HepG2 (cell line): ENCODE results near the gene CLEC14A. TPM values are rescaled to one million over a fixed set of nuclear protein-coding genes. Genes with fewer than 3 reads are reported as not detected.

Source experiments
- ATAC-seq: fragments of 200-7000 bp; cut with Tn5 transposase; 3 replicates; pipeline ENCODE4 v1.9.1; 2020; ENCODE audit warnings: mild to moderate bottlenecking, moderate library complexity
- BruUV-seq: library from RNA; stranded (reverse); fragments of 400-500 nt; replicated peaks from 2 replicates; lab custom pipeline; 2021; lab: Mats Ljungman, UMichigan
- CTCF ChIA-PET: fragments of 300-600 bp; formaldehyde crosslinking; extraction: SDS; loops from one replicate; lab custom pipeline; 2021; ENCODE audit warnings: low total read pairs, inconsistent platforms, low intra/inter-chr PET ratio; lab: Yijun Ruan, JAX
- POLR2A ChIA-PET: fragments of 350-600 bp; sonication (Branson Sonifier 250); formaldehyde crosslinking; loops from one replicate; lab custom pipeline; 2020; ENCODE audit warnings: antibody characterized with exemption, inconsistent platforms; lab: Yijun Ruan, JAX
- DNase-seq: peaks from one replicate; pipeline ENCODE4 v3.0.0-alpha.2; 2015; ENCODE audit warnings: low spot score
- FAIRE-seq: peaks from 3 replicates; lab custom pipeline; 2011; peaks lifted over from hg19 to GRCh38; lab: Jason Lieb, UNC
- H2AFZ ChIP-seq: one replicate; pipeline ENCODE4 v1.6.1; 2011; ENCODE audit warnings: low read length, inconsistent platforms
- H3K27ac ChIP-seq: fragments of 300-600 bp; 3 replicates; pipeline ENCODE4 v1.8.0; 2011; ENCODE audit warnings: mixed run types, mild to moderate bottlenecking, mixed read lengths, low read length, inconsistent platforms; ENCODE audit not compliant: insufficient read depth; ENCODE audit errors: extremely low read length
- H3K27me3 ChIP-seq, 2 experiments: fragments of 200-600 bp in 1 of 2; 2 replicates in 1 of 2; 3 replicates in 1 of 2; pipeline versions ENCODE4 v1.6.0 to v1.8.0; 2011; ENCODE audit warnings: low read length in 2 of 2, mild to moderate bottlenecking in 2 of 2, moderate library complexity in 2 of 2, inconsistent platforms in 1 of 2; ENCODE audit not compliant: insufficient read depth in 2 of 2, control insufficient read depth in 1 of 2
- H3K36me3 ChIP-seq, 2 experiments: fragments of 200-600 bp in 1 of 2; replicated peaks in 1 of 2; 2 replicates in 1 of 2; 3 replicates in 1 of 2; pipeline versions ENCODE4 v1.5.1 to v1.8.0; 2011; ENCODE audit warnings: low read length in 2 of 2, inconsistent platforms in 1 of 2; ENCODE audit not compliant: insufficient read depth in 2 of 2, control insufficient read depth in 1 of 2
- H3K4me1 ChIP-seq: 2 replicates; pipeline ENCODE4 v1.5.1; 2012; ENCODE audit warnings: low read length, inconsistent platforms; ENCODE audit not compliant: insufficient read depth
- H3K4me2 ChIP-seq: 2 replicates; pipeline ENCODE4 v1.6.0; 2011; ENCODE audit warnings: low read depth, low read length, inconsistent platforms
- H3K4me3 ChIP-seq, 3 experiments: fragments of 200-600 bp in 1 of 3; sonication (generic), shearing (Covaris generic) in 1 of 3; replicated peaks in 1 of 3; 2 replicates each; pipeline ENCODE4 v1.5.1; 2011 to 2016; ENCODE audit warnings: low read length in 3 of 3, inconsistent platforms in 2 of 3, low read depth in 2 of 3, mild to moderate bottlenecking in 2 of 3, control low read depth in 1 of 3, mixed read lengths in 1 of 3; ENCODE audit not compliant: insufficient read depth in 1 of 3
- H3K79me2 ChIP-seq: one replicate; pipeline ENCODE4 v1.6.1; 2011; ENCODE audit warnings: low read length, inconsistent platforms; ENCODE audit not compliant: insufficient read depth
- H3K9ac ChIP-seq: 2 replicates; pipeline ENCODE4 v1.6.0; 2011; ENCODE audit warnings: mild to moderate bottlenecking, low read depth, low read length, inconsistent platforms; ENCODE audit not compliant: insufficient read depth
- H3K9me3 ChIP-seq: 2 replicates; pipeline ENCODE4 v1.5.1; 2012; ENCODE audit warnings: mild to moderate bottlenecking, low read length
- H4K20me1 ChIP-seq: 2 replicates; pipeline ENCODE4 v1.6.0; 2011; ENCODE audit warnings: inconsistent platforms, mild to moderate bottlenecking, low read length, moderate library complexity; ENCODE audit not compliant: insufficient read depth
- AHR ChIP-seq: IDR thresholded peaks from 2 replicates; pipeline ENCODE4 v1.6.1; 2018; ENCODE audit warnings: missing genetic modification reagents, missing compliant biosample characterization
- ATF7-NPFF ChIP-seq: sonication (generic); formaldehyde crosslinking; IDR thresholded peaks from 2 replicates; pipeline ENCODE4 v1.8.1; 2023; ENCODE audit warnings: mild to moderate bottlenecking, low read depth, missing genetic modification reagents, moderate library complexity
- EZH2 ChIP-seq: conservative IDR thresholded peaks from 2 replicates; pipeline ENCODE4 v1.6.1; 2012; ENCODE audit warnings: mild to moderate bottlenecking, low read depth, low read length, moderate library complexity
- FOXA3 ChIP-seq: IDR thresholded peaks from 2 replicates; pipeline ENCODE4 v1.6.1; 2016; ENCODE audit warnings: missing genetic modification reagents, missing compliant biosample characterization
- FOXP1 ChIP-seq, 2 experiments: fragments of 450-650 bp in 1 of 2; IDR thresholded peaks; 2 replicates each; pipeline ENCODE4 v1.6.1; 2017 to 2018; ENCODE audit warnings: antibody characterized with exemption in 1 of 2
- NRL ChIP-seq: sonication (generic); formaldehyde crosslinking; IDR thresholded peaks from 2 replicates; pipeline ENCODE4 v1.5.0; 2020; ENCODE audit warnings: missing genetic modification reagents, mild to moderate bottlenecking, moderate library complexity, borderline replicate concordance
- RBM22 ChIP-seq: fragments of 200-400 bp; formaldehyde crosslinking; optimal IDR thresholded peaks from 2 replicates; pipeline ENCODE3; 2017; ENCODE audit warnings: mild to moderate bottlenecking, low read length, moderate library complexity
- SATB2 ChIP-seq: sonication (generic); formaldehyde crosslinking; IDR thresholded peaks from 2 replicates; pipeline ENCODE4 v1.5.0; 2020; ENCODE audit warnings: missing genetic modification reagents
- ZFP36L1 ChIP-seq: sonication (generic); formaldehyde crosslinking; IDR thresholded peaks from 2 replicates; pipeline ENCODE4 v1.8.0; 2022; ENCODE audit warnings: mild to moderate bottlenecking, missing genetic modification reagents, moderate library complexity
- ZFX ChIP-seq: sonication (generic); formaldehyde crosslinking; IDR thresholded peaks from 2 replicates; pipeline ENCODE4 v1.4.0; 2020; ENCODE audit warnings: mild to moderate bottlenecking, low read depth, missing genetic modification reagents, moderate library complexity
- ZNF703 ChIP-seq: sonication (generic); formaldehyde crosslinking; IDR thresholded peaks from 2 replicates; pipeline ENCODE4 v1.5.1; 2020; ENCODE audit warnings: missing genetic modification reagents, mild to moderate bottlenecking, moderate library complexity, borderline replicate concordance
- WGBS: methylation state at CpG from one replicate; pipeline ENCODE4 v1.1.6; 2017; ENCODE audit warnings: low lambda C conversion rate; 5-methylcytosine and 5-hydroxymethylcytosine counted together
- in situ Hi-C: cut with HindIII; loops from 2 replicates; pipeline ENCODE4 v1.10.0; 2017; ENCODE audit warnings: low pct_unique_long_range_greater_than_20kb; ENCODE audit not compliant: extremely low pct_ligation_motif_present
- intact Hi-C: fragments of 100-400 bp; cut with micrococcal nuclease; formaldehyde crosslinking; loops from one replicate; pipeline ENCODE4 v1.10.0; 2022; ENCODE audit not compliant: unreplicated experiment
- polyA plus RNA-seq, 8 experiments: library from polyadenylated mRNA; depleted of rRNA in 3 of 8; stranded (reverse) in 7 of 8; unstranded in 1 of 8; fragments of >200 nt; fragmentation: Illumina TruSeq in 4 of 8; extraction: Trizol in 4 of 8; gene quantifications; 2 replicates each; pipeline versions ENCODE4 v1.2.1 to v1.2.3, GENCODE V29; 2011 to 2016; ENCODE audit warnings: low read depth in 4 of 8, missing spikeins in 1 of 8, mixed read lengths in 1 of 8; ENCODE audit not compliant: insufficient read depth in 1 of 8
- total RNA-seq, 5 experiments: library from RNA; depleted of rRNA; stranded (reverse); fragments of >200 nt; fragmentation: Illumina TruSeq; extraction: Trizol; gene quantifications; 2 replicates each; pipeline ENCODE4 v1.2.3, GENCODE V29; 2016; ENCODE audit warnings: low read depth in 1 of 5
- TF ChIP-seq, protein P1 (sequence below): sonication (generic); formaldehyde crosslinking; IDR thresholded peaks from 2 replicates; pipeline ENCODE4 v1.4.0; 2020; ENCODE audit warnings: missing genetic modification reagents

The CLEC14A gene
- total and polyA plus RNA-seq, 2 of the 13 experiments (the other 11 are each of a cell fraction or from before 2014, with no cell fraction given) = not detected

DNA sequence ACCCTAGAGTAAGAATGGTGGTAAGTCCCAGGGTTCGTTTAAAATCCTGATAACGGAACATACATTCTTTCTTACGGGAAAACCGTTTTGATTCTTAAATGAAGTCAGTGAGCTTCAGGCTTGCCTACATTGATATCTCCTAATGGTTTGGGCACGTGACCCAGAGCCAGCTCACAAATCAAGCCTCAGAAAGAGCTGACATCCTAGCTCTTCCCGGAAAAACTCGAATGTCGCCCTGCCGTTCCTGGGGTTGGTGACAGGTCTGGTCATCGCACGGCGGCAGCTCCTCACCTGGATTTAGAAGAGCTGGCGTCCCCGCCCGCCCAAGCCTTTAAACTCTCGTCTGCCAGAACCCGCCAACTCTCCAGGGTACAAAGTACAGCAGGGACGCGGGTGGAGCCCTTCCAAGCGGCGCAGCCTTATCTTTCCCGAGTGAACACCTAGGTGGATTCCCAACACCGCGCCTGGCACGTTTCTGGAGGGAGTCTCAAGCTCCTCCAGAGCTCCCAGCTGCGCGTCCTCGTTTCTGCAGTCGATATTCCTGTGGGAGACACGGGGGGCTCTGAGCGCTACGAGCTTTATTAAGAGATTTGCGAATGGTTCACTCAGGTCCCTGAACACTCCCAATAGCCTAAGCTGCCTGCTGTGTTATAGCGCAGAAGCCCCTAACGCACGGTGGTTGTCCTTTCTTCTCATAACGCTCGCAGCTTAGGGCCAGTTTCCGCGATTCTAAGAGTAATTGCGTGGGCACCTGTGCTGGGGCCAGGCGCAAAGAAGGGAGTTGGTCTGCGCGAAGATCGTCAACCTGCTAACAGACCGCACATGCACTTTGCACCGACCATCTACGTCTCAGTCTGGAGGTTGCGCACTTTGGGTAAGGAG, 47.9 kb downstream of the CLEC14A start, which contains the start of gene SSTR1 (continued):
- TF ChIP-seq ZFP36L1 (CRISPR knock-in tag) = no peak
- TF ChIP-seq, protein P1, sequence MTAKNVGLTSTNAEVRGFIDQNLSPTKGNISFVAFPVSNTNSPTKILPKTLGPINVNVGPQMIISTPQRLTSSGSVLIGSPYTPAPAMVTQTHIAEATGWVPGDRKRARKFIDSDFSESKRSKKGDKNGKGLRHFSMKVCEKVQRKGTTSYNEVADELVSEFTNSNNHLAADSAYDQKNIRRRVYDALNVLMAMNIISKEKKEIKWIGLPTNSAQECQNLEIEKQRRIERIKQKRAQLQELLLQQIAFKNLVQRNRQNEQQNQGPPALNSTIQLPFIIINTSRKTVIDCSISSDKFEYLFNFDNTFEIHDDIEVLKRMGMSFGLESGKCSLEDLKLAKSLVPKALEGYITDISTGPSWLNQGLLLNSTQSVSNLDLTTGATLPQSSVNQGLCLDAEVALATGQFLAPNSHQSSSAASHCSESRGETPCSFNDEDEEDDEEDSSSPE (CRISPR knock-in tag) = peak; percentile 55; the same call in 1 of the 2 replicates
- no peak for TF ChIP-seq RBM22
- peak; percentile 77; the same call in 1 of the 2 replicates for TF ChIP-seq NRL (CRISPR knock-in tag)
- TF ChIP-seq FOXP1 (IDR thresholded peaks at IDR 0.05) = no peak
- no peak for TF ChIP-seq FOXP1 (CRISPR knock-in tag; IDR thresholded peaks at IDR 0.05)
- TF ChIP-seq SATB2 (CRISPR knock-in tag) = no peak
- no peak for TF ChIP-seq FOXA3
- no peak for TF ChIP-seq ATF7-NPFF (CRISPR knock-in tag)
- TF ChIP-seq ZFX (CRISPR knock-in tag) = no peak
- TF ChIP-seq ZNF703 = no peak

DNA sequence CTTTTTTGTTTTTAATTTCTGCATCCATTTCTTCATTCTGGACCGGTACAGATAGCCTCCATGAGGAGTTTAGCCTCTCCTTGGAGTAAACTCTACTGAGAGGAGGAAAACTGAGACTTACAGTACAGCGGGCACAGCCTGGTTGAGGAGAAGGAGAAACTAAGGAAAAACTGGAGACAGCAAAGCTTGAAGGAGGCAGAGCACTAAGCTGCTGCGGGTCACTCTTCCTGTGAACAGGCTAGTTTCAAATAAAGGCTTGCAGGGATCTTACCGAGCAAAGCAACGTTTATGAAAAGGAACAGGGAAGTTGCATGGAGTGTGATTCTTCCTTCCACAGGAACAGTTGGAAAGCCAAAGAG, 48.5 kb downstream of the CLEC14A start:
- Histone ChIP-seq H3K9me3 (no peaks in the 10 kb centered on the region), H3K4me1 (peaks cover 15% of the 10 kb centered on the region), H3K4me3 (no peak overlapping the region), H3K27me3 (peaks cover 5 to 46% of the 10 kb centered on the region in 2 experiments), H3K9ac (no peak overlapping the region), H3K27ac (no peak overlapping the region), H3K4me2 (no peak overlapping the region), H4K20me1 (no peaks in the 10 kb centered on the region), H2AFZ (no peak overlapping the region), H3K36me3 (no peaks in the 10 kb centered on the region), H3K79me2 (no peaks in the 10 kb centered on the region)
- TF ChIP-seq EZH2 = 0 out of 2 replicates have a peak, but pooled peaks have one; percentile 18
- TF ChIP-seq AHR = no peak
- no peak for TF ChIP-seq FOXP1 (IDR thresholded peaks at IDR 0.05)
- TF ChIP-seq FOXP1 (CRISPR knock-in tag; IDR thresholded peaks at IDR 0.05) = no peak
- FAIRE-seq (no peak), ATAC-seq (peak; percentile 1; the same call in 1 of the 3 replicates), DNase-seq (no peak)
- POLR2A ChIA-PET = no interaction called here
- 11% methylated on average over 5 of the region's 5 CpGs for WGBS
- CTCF ChIA-PET = no interaction called here
- in situ Hi-C loops (loop anchor here (5.0 to 10.0 kb wide), 2 partner anchors 305 to 503 kb away; no protein-coding TSS in a partner anchor), intact Hi-C loops (no loop called here)
- BruUV-seq = no TSS peak
